Measurements from ENCODE around the gene SERPINB4. TPM values are rescaled to one million over a fixed set of nuclear protein-coding genes. Genes with fewer than 3 reads are reported as not detected.
"Not testable (repeated sequence)": the region's sequence is repeated elsewhere in the genome, so short reads cannot be mapped to it uniquely, and the experiment has no call there.

Gene SERPINB4
- total RNA-seq, 4 donors from 2014 or later = not detected

DNA sequence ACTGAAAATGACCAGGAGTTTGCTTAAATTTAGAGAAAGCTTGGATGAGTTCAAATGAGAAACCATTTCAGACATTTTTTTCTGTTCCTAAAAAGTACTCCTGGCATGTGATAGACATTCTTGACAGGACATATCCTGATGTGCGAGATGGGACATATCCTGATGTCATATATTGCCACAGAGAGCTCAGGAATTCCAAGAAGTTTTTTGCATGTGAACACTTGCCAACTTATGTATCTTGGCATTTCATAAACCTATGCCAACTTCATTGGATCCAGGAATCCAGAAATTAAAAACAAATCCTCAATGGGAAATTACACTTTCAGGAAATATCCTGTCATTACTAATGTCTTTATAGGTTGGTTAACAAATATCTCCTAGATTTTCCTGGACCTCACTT lies 20.5 kb upstream of the SERPINB4 start:
- H3K36me3 ChIP-seq = no peaks in the 10 kb centered on the region
- no peak overlapping the region for H3K27ac ChIP-seq
- TF ChIP-seq, protein P1, sequence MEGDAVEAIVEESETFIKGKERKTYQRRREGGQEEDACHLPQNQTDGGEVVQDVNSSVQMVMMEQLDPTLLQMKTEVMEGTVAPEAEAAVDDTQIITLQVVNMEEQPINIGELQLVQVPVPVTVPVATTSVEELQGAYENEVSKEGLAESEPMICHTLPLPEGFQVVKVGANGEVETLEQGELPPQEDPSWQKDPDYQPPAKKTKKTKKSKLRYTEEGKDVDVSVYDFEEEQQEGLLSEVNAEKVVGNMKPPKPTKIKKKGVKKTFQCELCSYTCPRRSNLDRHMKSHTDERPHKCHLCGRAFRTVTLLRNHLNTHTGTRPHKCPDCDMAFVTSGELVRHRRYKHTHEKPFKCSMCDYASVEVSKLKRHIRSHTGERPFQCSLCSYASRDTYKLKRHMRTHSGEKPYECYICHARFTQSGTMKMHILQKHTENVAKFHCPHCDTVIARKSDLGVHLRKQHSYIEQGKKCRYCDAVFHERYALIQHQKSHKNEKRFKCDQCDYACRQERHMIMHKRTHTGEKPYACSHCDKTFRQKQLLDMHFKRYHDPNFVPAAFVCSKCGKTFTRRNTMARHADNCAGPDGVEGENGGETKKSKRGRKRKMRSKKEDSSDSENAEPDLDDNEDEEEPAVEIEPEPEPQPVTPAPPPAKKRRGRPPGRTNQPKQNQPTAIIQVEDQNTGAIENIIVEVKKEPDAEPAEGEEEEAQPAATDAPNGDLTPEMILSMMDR (IDR thresholded peaks at IDR 0.05) = no peak
- TF ChIP-seq POLR2A (IDR thresholded peaks at IDR 0.05) = no peak
- DNase-seq = no peak
- H3K4me3 ChIP-seq (replicated peaks in 1 of 3) = no peak overlapping the region
- intact Hi-C loops (cut with DNase I) = no loop called here
- no peaks in the 10 kb centered on the region for H3K4me1 ChIP-seq
- H3K9me3 ChIP-seq = no peaks in the 10 kb centered on the region
- H3K27me3 ChIP-seq = no peaks in the 10 kb centered on the region
- WGBS, 2 donors = 77 to 89% methylated on average over 1 of the region's 1 CpG

DNA sequence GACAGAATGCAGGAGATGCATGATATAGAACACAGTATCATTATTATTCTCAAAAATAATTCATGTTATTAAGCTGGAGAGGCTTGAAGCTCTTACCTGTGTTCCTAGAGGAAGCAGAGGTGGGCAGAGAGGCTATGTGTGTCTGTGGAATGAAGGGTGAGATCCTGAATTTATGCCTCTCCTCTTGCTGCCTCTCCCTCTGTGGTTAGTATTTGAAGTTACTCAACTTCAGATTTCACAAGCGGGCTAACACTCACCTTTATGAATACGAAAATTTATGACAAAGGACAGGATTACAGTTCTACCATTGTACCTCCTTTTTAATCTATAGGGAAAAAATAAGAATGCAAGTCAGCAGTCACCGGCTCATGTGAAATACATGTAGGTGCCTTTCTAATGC lies 17.7 kb upstream of the SERPINB4 start, which contains the start of gene SERPINB3:
TSS of gene SERPINB3 (minus strand) at position 144 of the 400 bp plus-strand sequence. CDS start 677 bp downstream, outside the sequence.
- intact Hi-C loops (cut with DNase I); H3K4me1 ChIP-seq; DNase-seq; H3K27me3 ChIP-seq; H3K27ac ChIP-seq; H3K4me3 ChIP-seq (replicated peaks in 1 of 3); H3K9me3 ChIP-seq; H3K36me3 ChIP-seq: not testable (repeated sequence)
- 90% methylated on average over 3 of the region's 3 CpGs for WGBS, 2 donors

DNA sequence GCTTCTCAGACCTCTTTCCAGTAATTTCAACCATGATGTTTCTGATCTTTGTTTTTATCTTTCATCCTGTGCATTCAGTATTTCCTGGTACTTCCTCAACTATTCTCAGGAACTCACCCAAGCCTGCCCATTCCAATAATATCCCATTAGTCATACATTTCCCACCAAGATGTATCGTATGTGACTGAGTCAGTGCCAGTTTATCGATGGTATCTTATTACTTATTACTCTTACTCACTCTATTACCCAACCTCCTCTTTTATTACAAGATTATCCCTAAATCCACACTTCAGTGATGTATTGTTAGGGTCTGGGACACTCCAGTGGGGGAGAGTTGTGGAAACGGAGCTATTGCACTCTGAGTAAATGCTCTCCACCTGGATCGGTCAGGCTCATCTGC lies 14.9 kb upstream of the SERPINB4 start:
- intact Hi-C loops (cut with DNase I) = not testable (repeated sequence)
- 79 to 86% methylated on average over 4 of the region's 4 CpGs for WGBS, 2 donors

DNA sequence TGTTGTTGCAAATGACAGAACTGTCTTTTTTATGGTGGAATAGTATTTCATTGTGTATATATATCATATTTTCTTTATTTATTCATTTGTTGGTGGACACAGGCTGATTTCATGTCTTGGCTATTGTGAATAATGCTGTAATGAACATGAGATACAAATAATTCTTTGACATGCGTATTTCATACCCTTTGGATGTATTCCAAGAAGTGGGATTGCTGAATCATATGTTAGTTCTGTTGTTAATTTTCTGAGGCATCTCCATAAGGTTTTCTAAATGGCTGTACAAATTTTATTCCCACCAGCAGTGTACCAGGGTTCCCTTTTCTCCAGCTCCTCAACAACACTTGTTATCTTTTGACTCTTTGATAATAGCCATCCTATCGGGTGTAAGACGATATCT lies 6.2 kb upstream of the SERPINB4 start:
- H3K27ac ChIP-seq; intact Hi-C loops (cut with DNase I); H3K4me3 ChIP-seq (replicated peaks in 1 of 3); H3K9me3 ChIP-seq; DNase-seq; H3K36me3 ChIP-seq; H3K4me1 ChIP-seq; H3K27me3 ChIP-seq: not testable (repeated sequence)
- 84 to 86% methylated on average over 3 of the region's 3 CpGs for WGBS, 2 donors

More for the DNA sequence above, 14.9 kb upstream of the SERPINB4 start:
- not testable (repeated sequence) for H3K4me3 ChIP-seq (replicated peaks in 1 of 3); H3K27me3 ChIP-seq; DNase-seq; H3K9me3 ChIP-seq; H3K27ac ChIP-seq; H3K4me1 ChIP-seq; H3K36me3 ChIP-seq

DNA sequence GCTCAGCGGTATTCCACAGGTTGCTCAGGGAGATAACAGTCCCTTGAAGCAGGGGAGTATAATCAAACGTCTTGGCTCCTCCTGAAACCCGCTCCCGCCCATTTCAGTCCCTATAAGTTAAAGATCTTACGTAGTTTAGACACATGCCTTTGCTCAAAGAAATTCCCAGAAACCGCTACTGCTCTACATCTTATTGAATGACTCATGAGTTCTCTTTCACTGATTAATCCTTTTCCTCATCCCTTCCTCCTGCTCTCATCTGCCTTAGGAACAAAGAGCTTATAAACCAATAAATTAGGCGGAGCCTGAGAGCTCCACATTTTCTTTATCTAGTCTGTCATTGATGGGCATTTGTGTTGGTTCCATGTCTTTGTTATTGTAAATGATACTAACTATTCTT lies 4.2 kb upstream of the SERPINB4 start:
- H3K36me3 ChIP-seq = no peaks in the 10 kb centered on the region
- no peaks in the 10 kb centered on the region for H3K27me3 ChIP-seq
- TF ChIP-seq POLR2A (IDR thresholded peaks at IDR 0.05) = no peak
- TF ChIP-seq, protein P1 (IDR thresholded peaks at IDR 0.05) = no peak
- WGBS, 2 donors = 70 to 74% methylated on average over 7 of the region's 7 CpGs
- H3K4me1 ChIP-seq = no peaks in the 10 kb centered on the region
- intact Hi-C loops (cut with DNase I) = no loop called here
- H3K9me3 ChIP-seq = no peaks in the 10 kb centered on the region
- no peak overlapping the region for H3K4me3 ChIP-seq (replicated peaks in 1 of 3)
- no peak overlapping the region for H3K27ac ChIP-seq
- DNase-seq = no peak

DNA sequence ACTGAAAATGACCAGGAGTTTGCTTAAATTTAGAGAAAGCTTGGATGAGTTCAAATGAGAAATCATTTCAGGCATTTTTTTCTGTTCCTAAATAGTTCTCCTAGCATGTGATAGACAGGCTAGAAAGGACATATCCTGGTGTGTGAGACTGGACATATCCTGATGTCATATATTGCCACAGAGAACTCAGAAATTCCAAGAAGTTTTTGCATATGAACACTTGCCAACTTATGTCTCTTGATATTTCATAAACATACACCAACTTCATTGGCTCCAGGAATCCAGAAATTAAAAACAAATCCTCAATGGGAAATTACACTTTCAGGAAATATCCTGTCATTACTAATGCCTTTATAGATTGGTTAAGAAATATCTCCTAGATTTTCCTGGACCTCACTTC lies 2.9 kb upstream of the SERPINB4 start:
- DNase-seq = no peak
- Histone ChIP-seq H3K9me3 (no peaks in the 10 kb centered on the region), H3K4me1 (no peaks in the 10 kb centered on the region), H3K4me3 (replicated peaks in 1 of 3) (no peak overlapping the region), H3K27ac (no peak overlapping the region), H3K36me3 (no peaks in the 10 kb centered on the region), H3K27me3 (no peaks in the 10 kb centered on the region)
- TF ChIP-seq, protein P1 (IDR thresholded peaks at IDR 0.05) = no peak
- no peak for TF ChIP-seq POLR2A (IDR thresholded peaks at IDR 0.05)
- intact Hi-C loops (cut with DNase I) = no loop called here

DNA sequence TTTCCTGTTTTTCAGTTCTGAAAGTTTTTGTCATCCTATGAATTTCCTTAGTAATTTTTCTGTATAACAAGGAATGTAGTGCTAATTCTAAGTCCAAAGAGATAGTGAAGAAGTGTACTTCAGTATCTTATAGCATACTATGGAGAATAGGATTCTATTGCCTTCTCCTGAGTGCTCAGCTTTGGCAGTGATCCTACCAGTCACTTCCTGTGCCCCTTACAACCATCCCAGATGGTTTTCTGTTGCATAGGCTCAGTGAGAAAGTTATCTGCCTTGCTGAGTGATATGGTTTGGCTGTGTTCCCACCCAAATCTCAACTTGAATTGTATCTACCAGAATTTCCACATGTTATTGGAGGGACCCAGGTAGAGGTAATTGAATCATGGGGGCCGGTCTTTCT lies 638 bp upstream of the SERPINB4 start:
- H3K4me1 ChIP-seq; H3K36me3 ChIP-seq; H3K27me3 ChIP-seq; H3K4me3 ChIP-seq (replicated peaks in 1 of 3); H3K9me3 ChIP-seq; intact Hi-C loops (cut with DNase I); H3K27ac ChIP-seq; DNase-seq: not testable (repeated sequence)
- WGBS, 2 donors = 91 to 100% methylated on average over 1 of the region's 1 CpG

DNA sequence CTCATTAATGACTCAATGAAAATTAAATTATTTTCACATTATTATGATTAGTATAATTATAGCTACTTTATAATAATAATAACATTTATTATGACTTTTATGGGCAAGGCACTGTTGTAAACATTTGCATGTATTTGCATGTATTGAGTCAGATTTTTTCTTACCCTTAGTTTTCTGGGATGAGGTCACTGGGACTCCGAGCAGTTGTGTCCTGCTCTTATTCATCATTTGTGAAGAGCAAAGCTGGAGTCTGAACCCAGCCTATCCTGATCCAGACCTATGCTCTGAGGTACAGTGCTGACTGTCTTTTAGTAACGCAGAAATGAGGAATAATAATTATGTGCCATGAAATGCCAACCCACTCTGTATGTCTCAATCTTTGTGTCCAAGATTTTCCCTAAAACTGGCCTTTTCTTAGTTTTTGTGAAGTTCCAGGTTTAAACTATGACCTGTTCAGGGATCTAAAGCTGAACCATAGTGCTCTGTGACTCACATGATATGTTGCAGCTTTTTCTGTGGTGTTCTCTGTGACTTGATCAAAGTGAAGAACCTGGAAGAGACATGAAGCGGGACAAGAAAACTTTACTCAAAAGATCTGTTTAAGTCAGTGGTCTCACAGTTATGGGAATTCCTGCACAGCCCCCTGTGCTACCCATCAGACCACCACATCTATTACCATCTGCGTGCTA lies 1.2 kb downstream of the SERPINB4 start:
- WGBS, 2 donors = 94 to 97% methylated on average over 4 of the region's 4 CpGs
- H3K27me3 ChIP-seq; H3K4me3 ChIP-seq (replicated peaks in 1 of 3); DNase-seq; intact Hi-C loops (cut with DNase I); H3K36me3 ChIP-seq; H3K27ac ChIP-seq; H3K4me1 ChIP-seq; H3K9me3 ChIP-seq: not testable (repeated sequence)

DNA sequence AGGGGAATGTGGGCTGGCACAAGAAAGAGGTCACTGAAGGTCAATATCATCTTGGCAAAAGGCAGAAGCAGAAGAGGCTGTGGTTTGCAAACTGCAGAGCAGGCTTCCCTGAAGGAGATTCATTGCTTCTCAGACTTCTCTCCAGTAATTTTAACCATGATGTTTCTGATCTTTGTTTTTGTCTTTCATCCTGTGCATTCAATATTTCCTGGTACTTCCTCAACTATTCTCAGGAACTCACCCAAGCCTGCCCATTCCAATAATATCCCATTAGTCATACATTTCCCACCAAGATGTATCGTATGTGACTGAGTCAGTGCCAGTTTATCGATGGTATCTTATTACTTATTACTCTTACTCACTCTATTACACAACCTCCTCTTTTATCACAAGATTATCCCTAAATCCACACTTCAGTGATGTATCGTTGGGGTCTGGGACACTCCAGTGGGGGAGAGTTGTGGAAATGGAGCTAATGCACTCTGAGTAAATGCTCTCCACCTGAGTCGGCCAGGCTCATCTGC lies 2.8 kb downstream of the SERPINB4 start:
- H3K27ac ChIP-seq; DNase-seq; H3K9me3 ChIP-seq; H3K4me3 ChIP-seq (replicated peaks in 1 of 3); H3K27me3 ChIP-seq; H3K36me3 ChIP-seq; intact Hi-C loops (cut with DNase I); H3K4me1 ChIP-seq: not testable (repeated sequence)
- WGBS, 2 donors = 91 to 95% methylated on average over 4 of the region's 4 CpGs
